Fibroblast of lung (primary cell): ENCODE results near the gene SENP1.

Experiments used
- CTCF ChIP-seq, 2 donors: IDR thresholded peaks in 1 of 2; conservative IDR thresholded peaks in 1 of 2; 1 replicate in 1 of 2; 2 replicates in 1 of 2; pipeline ENCODE4 v1.5.1; 2011 to 2012; ENCODE audit warnings: low read length in 2 of 2, control low read depth in 1 of 2, inconsistent platforms in 1 of 2, low read depth in 1 of 2, mild to moderate bottlenecking in 1 of 2
- EZH2 ChIP-seq: IDR thresholded peaks from 2 replicates; pipeline ENCODE4 v1.5.1; 2012; ENCODE audit warnings: low read length, control low read depth, mild to moderate bottlenecking; ENCODE audit errors: missing control alignments

DNA sequence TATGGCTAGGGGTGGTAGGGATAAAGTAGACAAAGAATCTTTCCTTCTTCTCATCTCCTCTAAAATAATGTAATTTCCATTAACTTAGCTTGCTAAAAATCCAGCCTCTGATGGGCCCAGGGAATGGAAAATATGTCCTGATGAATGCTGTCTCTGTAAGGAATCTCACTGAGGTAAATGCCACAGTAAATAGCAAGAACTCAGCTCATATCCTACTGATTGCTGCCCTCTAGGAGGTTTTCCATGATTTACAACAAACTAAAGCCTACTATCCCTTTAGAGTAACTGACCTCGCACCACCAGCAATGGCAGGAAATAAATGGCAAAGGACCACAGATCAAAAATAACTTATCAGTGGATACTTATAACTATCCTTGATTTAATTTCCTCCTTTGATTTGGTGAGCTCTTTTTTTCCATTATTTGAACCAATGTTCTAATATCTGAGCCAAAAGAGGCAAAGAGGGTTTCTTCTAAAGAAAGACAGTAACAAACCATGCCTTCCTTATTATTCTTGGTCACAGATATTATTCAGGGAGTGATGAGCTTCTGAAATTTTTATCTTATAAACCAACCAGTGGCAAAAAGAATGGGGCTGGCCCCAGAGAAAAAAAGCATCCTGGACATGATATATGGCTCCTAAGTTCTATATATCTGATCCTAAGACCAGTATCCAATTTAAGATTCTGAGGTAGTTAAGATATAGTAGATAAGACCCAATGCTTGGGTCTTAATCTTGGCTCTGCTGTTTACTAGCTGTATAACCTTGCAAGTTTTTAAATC is 43.8 kb downstream of the SENP1 start:
- no peak for TF ChIP-seq CTCF (conservative IDR thresholded peaks at IDR 0.05 in 1 of 2, IDR thresholded peaks at IDR 0.05 in 1 of 2; ENCODE audit: low read depth in 1 of 2, low read length in 2 of 2)
- no peak for TF ChIP-seq EZH2
